RWPE2 (cell line): Measurements from ENCODE around the gene SGMS2.

ENCODE experiments used
- ATAC-seq: fragments of 200-7000 bp; cut with Tn5 transposase; 3 replicates; pipeline ENCODE4 v1.9.1; 2021; ENCODE audit warnings: low read depth
- DNase-seq: peaks from one replicate; pipeline ENCODE4 v3.0.0-alpha.2; 2020; ENCODE audit warnings: low spot score
- H3K27ac ChIP-seq: fragments of 450-650 bp; 2 replicates; pipeline ENCODE4 v1.5.1; 2017; ENCODE audit warnings: mild to moderate bottlenecking; ENCODE audit not compliant: poor library complexity, severe bottlenecking
- H3K27me3 ChIP-seq: fragments of 250-450 bp; sonication (Bioruptor Pico); 2 replicates; pipeline ENCODE4 v1.5.1; 2021; ENCODE audit warnings: mild to moderate bottlenecking, moderate library complexity; ENCODE audit not compliant: insufficient read depth, poor library complexity, severe bottlenecking
- H3K36me3 ChIP-seq: fragments of 250-450 bp; sonication (Bioruptor Pico); 2 replicates; pipeline ENCODE4 v1.5.1; 2020; ENCODE audit warnings: low read depth, mild to moderate bottlenecking, moderate library complexity
- H3K4me1 ChIP-seq: fragments of 250-450 bp; sonication (Bioruptor Pico); 2 replicates; pipeline ENCODE4 v1.5.1; 2021; ENCODE audit warnings: mild to moderate bottlenecking, moderate library complexity; ENCODE audit not compliant: insufficient read depth, poor library complexity, severe bottlenecking
- H3K4me3 ChIP-seq: fragments of 250-450 bp; sonication (Bioruptor Pico); 2 replicates; pipeline ENCODE4 v1.5.1; 2021; ENCODE audit warnings: mild to moderate bottlenecking, moderate library complexity; ENCODE audit not compliant: severe bottlenecking
- H3K9me3 ChIP-seq: fragments of 250-450 bp; sonication (Bioruptor Pico); 2 replicates; pipeline ENCODE4 v1.5.1; 2021; ENCODE audit warnings: mild to moderate bottlenecking, moderate library complexity; ENCODE audit not compliant: severe bottlenecking
- CTCF ChIP-seq: fragments of 450-650 bp; IDR thresholded peaks from one replicate; pipeline ENCODE4 v1.5.1; 2017; ENCODE audit warnings: mild to moderate bottlenecking, moderate library complexity; ENCODE audit not compliant: poor library complexity, severe bottlenecking

Gene SGMS2

GRCh38 chr4:107824350-107825071, at the start of gene SGMS2:
SGMS2 (plus strand) TSS chr4:107824932; CDS start chr4:107895554, 70,622 bp downstream.
- Histone ChIP-seq H3K9me3 (no peaks in the 10 kb centered on the region), H3K27ac (peak within 1 kb of the TSS; percentile 85), H3K27me3 (no peaks in the 10 kb centered on the region), H3K4me1 (peaks cover 20% of the 10 kb centered on the region), H3K4me3 (peak within 1 kb of the TSS; percentile 92), H3K36me3 (no peaks in the 10 kb centered on the region)
- ATAC-seq (peak; percentile 81), DNase-seq (peak; percentile 94)
- no peak for TF ChIP-seq CTCF

- no peak overlapping the region for H3K27ac ChIP-seq
- no peaks in the 10 kb centered on the region for H3K4me1 ChIP-seq
- DNase-seq: no peak
- no peak overlapping the region for H3K4me3 ChIP-seq
- no peaks in the 10 kb centered on the region for H3K36me3 ChIP-seq
- TF ChIP-seq CTCF: no peak
- H3K9me3 ChIP-seq: no peaks in the 10 kb centered on the region
- H3K27me3 ChIP-seq: no peaks in the 10 kb centered on the region
- ATAC-seq: no peak
These were observed 46.8 kb upstream of the SGMS2 start for GRCh38 chr4:107777890-107778289.

GRCh38 chr4:107778784-107779530, 45.8 kb upstream of the SGMS2 start:
- no peak for DNase-seq
- no peaks in the 10 kb centered on the region for H3K4me1 ChIP-seq
- H3K27ac ChIP-seq: no peak overlapping the region
- no peak overlapping the region for H3K4me3 ChIP-seq
- no peaks in the 10 kb centered on the region for H3K9me3 ChIP-seq
- TF ChIP-seq CTCF: no peak
- no peaks in the 10 kb centered on the region for H3K36me3 ChIP-seq
- no peaks in the 10 kb centered on the region for H3K27me3 ChIP-seq
- ATAC-seq: no peak

GRCh38 chr4:107780665-107781064, 44.1 kb upstream of the SGMS2 start:
- no peaks in the 10 kb centered on the region for H3K4me1 ChIP-seq
- no peak for DNase-seq

More at GRCh38 chr4:107780665-107781064, 44.1 kb upstream of the SGMS2 start:
- ATAC-seq: no peak
- Histone ChIP-seq H3K36me3 (no peaks in the 10 kb centered on the region), H3K27ac (no peak overlapping the region), H3K9me3 (no peaks in the 10 kb centered on the region), H3K4me3 (no peak overlapping the region), H3K27me3 (no peaks in the 10 kb centered on the region)
- no peak for TF ChIP-seq CTCF
